ENCODE data around the gene MINDY4.
A peak's percentile ranks its signal among the peaks of the same experiment; 100 is the strongest.

Gene MINDY4

GRCh38 chr7:30754315-30754877, 16.8 kb upstream of the MINDY4 start:
- Mint-ChIP-seq H3K4me1 (no peaks in the 10 kb centered on the region), H3K27me3 (no peaks in the 10 kb centered on the region), H3K36me3 (peaks cover 2% of the 10 kb centered on the region), H3K27ac (no peak overlapping the region), H3K9me3 (no peaks in the 10 kb centered on the region), H3K4me3 (no peak overlapping the region)

GRCh38 chr7:30755384-30756154, 15.6 kb upstream of the MINDY4 start:
- Mint-ChIP-seq H3K4me1 (no peaks in the 10 kb centered on the region), H3K27me3 (no peaks in the 10 kb centered on the region), H3K27ac (no peak overlapping the region)

GRCh38 chr7:30757342-30757692, 13.9 kb upstream of the MINDY4 start:
- H3K4me3 Mint-ChIP-seq = no peak overlapping the region
- H3K4me1 Mint-ChIP-seq = no peaks in the 10 kb centered on the region
- no peaks in the 10 kb centered on the region for H3K36me3 Mint-ChIP-seq
- no peaks in the 10 kb centered on the region for H3K27me3 Mint-ChIP-seq
- H3K27ac Mint-ChIP-seq = no peak overlapping the region
- H3K9me3 Mint-ChIP-seq = no peaks in the 10 kb centered on the region

More at GRCh38 chr7:30755384-30756154, 15.6 kb upstream of the MINDY4 start:
- H3K36me3 Mint-ChIP-seq = peaks cover 1% of the 10 kb centered on the region
- H3K4me3 Mint-ChIP-seq = no peak overlapping the region
- H3K9me3 Mint-ChIP-seq = no peaks in the 10 kb centered on the region

- no peaks in the 10 kb centered on the region for H3K9me3 Mint-ChIP-seq
- H3K27ac Mint-ChIP-seq = no peak overlapping the region
- H3K4me1 Mint-ChIP-seq = no peaks in the 10 kb centered on the region
- H3K4me3 Mint-ChIP-seq = no peak overlapping the region
- no peaks in the 10 kb centered on the region for H3K36me3 Mint-ChIP-seq
- H3K27me3 Mint-ChIP-seq = no peaks in the 10 kb centered on the region
Observed at GRCh38 chr7:30760514-30761213, 10.6 kb upstream of the MINDY4 start.

- no peak overlapping the region for H3K27ac Mint-ChIP-seq
- H3K36me3 Mint-ChIP-seq = no peaks in the 10 kb centered on the region
- no peaks in the 10 kb centered on the region for H3K27me3 Mint-ChIP-seq
- no peaks in the 10 kb centered on the region for H3K4me1 Mint-ChIP-seq
- H3K9me3 Mint-ChIP-seq = no peaks in the 10 kb centered on the region
- H3K4me3 Mint-ChIP-seq = no peak overlapping the region
Observed at GRCh38 chr7:30761214-30762156, 9.7 kb upstream of the MINDY4 start.

- Mint-ChIP-seq H3K4me3 (no peak overlapping the region), H3K4me1 (no peaks in the 10 kb centered on the region), H3K27me3 (no peaks in the 10 kb centered on the region), H3K9me3 (no peaks in the 10 kb centered on the region), H3K27ac (no peak overlapping the region), H3K36me3 (no peaks in the 10 kb centered on the region)
Observed at GRCh38 chr7:30764030-30764975, 6.9 kb upstream of the MINDY4 start.

- Mint-ChIP-seq H3K27me3 (no peaks in the 10 kb centered on the region), H3K27ac (no peak overlapping the region), H3K36me3 (no peaks in the 10 kb centered on the region), H3K4me1 (peaks cover under 1% of the 10 kb centered on the region), H3K4me3 (no peak overlapping the region), H3K9me3 (no peaks in the 10 kb centered on the region)
Observed at GRCh38 chr7:30765408-30765807, 5.8 kb upstream of the MINDY4 start.

GRCh38 chr7:30770845-30771173, 408 bp upstream of the MINDY4 start:
- peaks cover 9% of the 10 kb centered on the region for H3K4me1 Mint-ChIP-seq
- H3K27me3 Mint-ChIP-seq = no peaks in the 10 kb centered on the region
- peak overlapping the region; percentile 78 for H3K4me3 Mint-ChIP-seq
- H3K9me3 Mint-ChIP-seq = no peaks in the 10 kb centered on the region
- no peaks in the 10 kb centered on the region for H3K36me3 Mint-ChIP-seq
- no peak overlapping the region for H3K27ac Mint-ChIP-seq

GRCh38 chr7:30771880-30772425, 736 bp downstream of the MINDY4 start:
- no peaks in the 10 kb centered on the region for H3K27me3 Mint-ChIP-seq
- peak overlapping the region; percentile 92 for H3K4me3 Mint-ChIP-seq
- no peaks in the 10 kb centered on the region for H3K9me3 Mint-ChIP-seq
- H3K4me1 Mint-ChIP-seq = peaks cover 9% of the 10 kb centered on the region
- H3K27ac Mint-ChIP-seq = peak overlapping the region; percentile 85
- no peaks in the 10 kb centered on the region for H3K36me3 Mint-ChIP-seq

GRCh38 chr7:30772984-30773383, 1.8 kb downstream of the MINDY4 start:
- H3K9me3 Mint-ChIP-seq = no peaks in the 10 kb centered on the region
- H3K4me1 Mint-ChIP-seq = peaks cover 9% of the 10 kb centered on the region
- H3K36me3 Mint-ChIP-seq = no peaks in the 10 kb centered on the region
- H3K27ac Mint-ChIP-seq = no peak overlapping the region
- no peak overlapping the region for H3K4me3 Mint-ChIP-seq
- H3K27me3 Mint-ChIP-seq = no peaks in the 10 kb centered on the region

GRCh38 chr7:30775992-30776391, 4.8 kb downstream of the MINDY4 start:
- Mint-ChIP-seq H3K9me3 (no peaks in the 10 kb centered on the region), H3K4me3 (no peak overlapping the region), H3K4me1 (peaks cover 5% of the 10 kb centered on the region)

GRCh38 chr7:30776971-30777370, 5.8 kb downstream of the MINDY4 start:
- H3K27ac Mint-ChIP-seq = no peak overlapping the region
- no peaks in the 10 kb centered on the region for H3K36me3 Mint-ChIP-seq
- no peaks in the 10 kb centered on the region for H3K27me3 Mint-ChIP-seq
- H3K9me3 Mint-ChIP-seq = no peaks in the 10 kb centered on the region
- peaks cover 4% of the 10 kb centered on the region for H3K4me1 Mint-ChIP-seq
- no peak overlapping the region for H3K4me3 Mint-ChIP-seq

More at GRCh38 chr7:30775992-30776391, 4.8 kb downstream of the MINDY4 start:
- Mint-ChIP-seq H3K36me3 (no peaks in the 10 kb centered on the region), H3K27me3 (no peaks in the 10 kb centered on the region), H3K27ac (no peak overlapping the region)

GRCh38 chr7:30778255-30779025, 7.2 kb downstream of the MINDY4 start:
- Mint-ChIP-seq H3K4me3 (no peak overlapping the region), H3K9me3 (no peaks in the 10 kb centered on the region), H3K27ac (no peak overlapping the region), H3K27me3 (no peaks in the 10 kb centered on the region), H3K36me3 (no peaks in the 10 kb centered on the region), H3K4me1 (no peaks in the 10 kb centered on the region)

GRCh38 chr7:30779574-30779973, 8.4 kb downstream of the MINDY4 start:
- H3K27ac Mint-ChIP-seq = no peak overlapping the region
- H3K36me3 Mint-ChIP-seq = peaks cover 2% of the 10 kb centered on the region
- H3K4me3 Mint-ChIP-seq = no peak overlapping the region
- H3K27me3 Mint-ChIP-seq = no peaks in the 10 kb centered on the region
- no peaks in the 10 kb centered on the region for H3K9me3 Mint-ChIP-seq
- no peaks in the 10 kb centered on the region for H3K4me1 Mint-ChIP-seq
